Calu3 (cell line): ENCODE data around the gene DLK1. TPM values are rescaled to one million over a fixed set of nuclear protein-coding genes. Genes with fewer than 3 reads are reported as not detected.

ENCODE experiments used
- BruUV-seq: library from RNA; stranded (reverse); fragments of 400-500 nt; replicated peaks from 2 replicates; lab custom pipeline; 2021; lab: Mats Ljungman, UMichigan
- CTCF ChIA-PET: fragments of 300-600 bp; sonication (Branson Sonifier 250); formaldehyde crosslinking; loops from one replicate; lab custom pipeline; 2022; ENCODE audit warnings: antibody characterized with exemption; lab: Charles Lee
- DNase-seq: peaks from one replicate; pipeline ENCODE4 v3.0.0; 2022
- H3K27ac Mint-ChIP-seq: one replicate; pipeline ENCODE4 v1.8.0; 2022; ENCODE audit warnings: mixed read lengths; ENCODE audit not compliant: unreplicated experiment
- H3K27me3 Mint-ChIP-seq: one replicate; pipeline ENCODE4 v1.8.0; 2022; ENCODE audit warnings: mixed read lengths; ENCODE audit not compliant: unreplicated experiment
- H3K36me3 Mint-ChIP-seq: one replicate; pipeline ENCODE4 v1.8.0; 2022; ENCODE audit warnings: mild to moderate bottlenecking, moderate library complexity, mixed read lengths; ENCODE audit not compliant: insufficient read depth, unreplicated experiment
- H3K4me1 Mint-ChIP-seq: one replicate; pipeline ENCODE4 v1.8.0; 2022; ENCODE audit warnings: mild to moderate bottlenecking, low read depth, mixed read lengths; ENCODE audit not compliant: unreplicated experiment
- H3K4me3 Mint-ChIP-seq: one replicate; pipeline ENCODE4 v1.8.0; 2022; ENCODE audit warnings: mild to moderate bottlenecking, low read depth, moderate library complexity, mixed read lengths; ENCODE audit not compliant: unreplicated experiment
- H3K9me3 Mint-ChIP-seq: one replicate; pipeline ENCODE4 v1.8.0; 2022; ENCODE audit warnings: low read depth, mixed read lengths; ENCODE audit not compliant: unreplicated experiment
- CTCF ChIP-seq: fragments of 200-600 bp; IDR thresholded peaks from one replicate; pipeline ENCODE4 v1.8.0; 2022; ENCODE audit warnings: antibody characterized with exemption; ENCODE audit not compliant: unreplicated experiment
- intact Hi-C: fragments of 100-400 bp; cut with micrococcal nuclease; formaldehyde crosslinking; loops from one replicate; pipeline ENCODE4 v1.10.0; 2022; ENCODE audit not compliant: unreplicated experiment
- total RNA-seq: library from RNA; stranded (reverse); gene quantifications from 2 replicates; pipeline ENCODE4 v1.2.3, GENCODE V29; 2022

The DLK1 gene
- total RNA-seq, 1 experiment from 2014 or later, result not detected

- intact Hi-C loops, result loop anchor here (5.0 kb wide), 1 partner anchor 534 kb away; no protein-coding TSS in a partner anchor
These were observed 18.0 kb upstream of the DLK1 start for GRCh38 chr14:100708425-100709288.

GRCh38 chr14:100709289-100710284, 17.1 kb upstream of the DLK1 start:
- intact Hi-C loops, result loop anchor here (5.0 kb wide), 1 partner anchor 533 kb away; no protein-coding TSS in a partner anchor
- Mint-ChIP-seq H3K27ac (no peak overlapping the region), H3K27me3 (peaks cover 15% of the 10 kb centered on the region), H3K36me3 (no peaks in the 10 kb centered on the region), H3K4me1 (no peaks in the 10 kb centered on the region), H3K9me3 (no peaks in the 10 kb centered on the region), H3K4me3 (no peak overlapping the region)
- peak; percentile 30 for DNase-seq
- BruUV-seq, result no TSS peak
- CTCF ChIA-PET, result no interaction called here
- TF ChIP-seq CTCF, result peak; percentile 30

More at GRCh38 chr14:100708425-100709288, 18.0 kb upstream of the DLK1 start:
- Mint-ChIP-seq H3K4me3 (no peak overlapping the region), H3K36me3 (no peaks in the 10 kb centered on the region), H3K27me3 (peaks cover 15% of the 10 kb centered on the region), H3K27ac (no peak overlapping the region), H3K9me3 (no peaks in the 10 kb centered on the region), H3K4me1 (no peaks in the 10 kb centered on the region)
- DNase-seq, result peak; percentile 86
- BruUV-seq, result no TSS peak
- CTCF ChIA-PET, result interaction anchor here (1.1 kb wide), 1 partner anchor 142 kb away, joined by 3 read pairs; no protein-coding TSS in a partner anchor
- TF ChIP-seq CTCF, result peak; percentile 52

- no peaks in the 10 kb centered on the region for H3K9me3 Mint-ChIP-seq
- no peak overlapping the region for H3K27ac Mint-ChIP-seq
- CTCF ChIA-PET, result no interaction called here
- TF ChIP-seq CTCF, result no peak
- intact Hi-C loops, result no loop called here
- peaks cover 19% of the 10 kb centered on the region for H3K27me3 Mint-ChIP-seq
- no peaks in the 10 kb centered on the region for H3K36me3 Mint-ChIP-seq
- H3K4me1 Mint-ChIP-seq, result no peaks in the 10 kb centered on the region
- BruUV-seq, result no TSS peak
- DNase-seq, result no peak
- no peak overlapping the region for H3K4me3 Mint-ChIP-seq
These were observed 16.3 kb upstream of the DLK1 start for GRCh38 chr14:100710391-100710790.

- DNase-seq, result no peak
- intact Hi-C loops, result no loop called here
- TF ChIP-seq CTCF, result no peak
- H3K4me3 Mint-ChIP-seq, result no peak overlapping the region
- H3K27ac Mint-ChIP-seq, result no peak overlapping the region
- H3K9me3 Mint-ChIP-seq, result no peaks in the 10 kb centered on the region
- no peaks in the 10 kb centered on the region for H3K36me3 Mint-ChIP-seq
- H3K27me3 Mint-ChIP-seq, result peaks cover 25% of the 10 kb centered on the region
- CTCF ChIA-PET, result interaction anchor here (1.1 kb wide), 1 partner anchor 18 kb away, joined by 4 read pairs; no protein-coding TSS in a partner anchor
- no peaks in the 10 kb centered on the region for H3K4me1 Mint-ChIP-seq
- BruUV-seq, result no TSS peak
These were observed 15.7 kb upstream of the DLK1 start for GRCh38 chr14:100710826-100711462.
